Dermis lymphatic vessel endothelial cell (primary cell): ENCODE data around the gene CFAP57. TPM values are rescaled to one million over a fixed set of nuclear protein-coding genes. Genes with fewer than 3 reads are reported as not detected.

ENCODE experiments used
- total RNA-seq: library from RNA; depleted of rRNA; stranded (reverse); fragments of >200 nt; gene quantifications from 2 replicates; pipeline ENCODE4 v1.2.1, GENCODE V29; 2014

Gene CFAP57
- total RNA-seq: 0.09 and 0.22 TPM in 2 replicates

GRCh38 chr1:43171876-43172526 lies at the start of gene CFAP57, which contains the start of gene EBNA1BP2:
CFAP57 (plus strand) TSS chr1:43172330; CDS start chr1:43172754, 424 bp downstream.
EBNA1BP2 (minus strand) TSS chr1:43172290; CDS start chr1:43172118, 172 bp downstream.

GRCh38 chr1:43269627-43270375 lies 97.7 kb downstream of the CFAP57 start, which contains the start of gene TMEM125:
TMEM125 (plus strand) TSS chr1:43269983; CDS start chr1:43272723, 2,740 bp downstream.

GRCh38 chr1:43285269-43285990 lies 113.3 kb downstream of the CFAP57 start, which contains the start of gene C1orf210:
C1orf210 (minus strand) TSS chr1:43285581; CDS start chr1:43283270, 2,311 bp downstream.

GRCh38 chr1:43300378-43301094 lies 128.4 kb downstream of the CFAP57 start, which contains the start of gene TIE1:
TIE1 (plus strand) TSS chr1:43300982; CDS start chr1:43301072, 90 bp downstream.

Other genes starting within 250 kb of the CFAP57 start
- 5.8 and 13.3 TPM in 2 replicates for gene SLC2A1, start 213.5 kb upstream of the CFAP57 start, total RNA-seq
- 51.4 and 64.0 TPM in 2 replicates for gene EBNA1BP2, start within 50 bp of the CFAP57 start, total RNA-seq
- not detected in 2 replicates for gene TMEM125, start 97.7 kb downstream of the CFAP57 start, total RNA-seq
- gene C1orf210, start 113.3 kb downstream of the CFAP57 start, total RNA-seq: not detected in 2 replicates
- gene TIE1, start 128.7 kb downstream of the CFAP57 start, total RNA-seq: 962 and 1,146 TPM in 2 replicates
- 0.09 and 0.11 TPM in 2 replicates for gene MPL, start 165.5 kb downstream of the CFAP57 start, total RNA-seq
- gene CDC20, start 186.7 kb downstream of the CFAP57 start, total RNA-seq: 8.3 and 10.1 TPM in 2 replicates
- gene ELOVL1, start 195.7 kb downstream of the CFAP57 start, total RNA-seq: 38.4 and 54.4 TPM in 2 replicates
- 35.2 and 39.4 TPM in 2 replicates for gene MED8, start 217.5 kb downstream of the CFAP57 start, total RNA-seq
- 14.5 and 14.6 TPM in 2 replicates for gene SZT2, start 217.6 kb downstream of the CFAP57 start, total RNA-seq